Measurements from ENCODE around the gene KIAA0825.
"Not testable (repeated sequence)": the region's sequence is repeated elsewhere in the genome, so short reads cannot be mapped to it uniquely, and the experiment has no call there.

KIAA0825 gene

DNA sequence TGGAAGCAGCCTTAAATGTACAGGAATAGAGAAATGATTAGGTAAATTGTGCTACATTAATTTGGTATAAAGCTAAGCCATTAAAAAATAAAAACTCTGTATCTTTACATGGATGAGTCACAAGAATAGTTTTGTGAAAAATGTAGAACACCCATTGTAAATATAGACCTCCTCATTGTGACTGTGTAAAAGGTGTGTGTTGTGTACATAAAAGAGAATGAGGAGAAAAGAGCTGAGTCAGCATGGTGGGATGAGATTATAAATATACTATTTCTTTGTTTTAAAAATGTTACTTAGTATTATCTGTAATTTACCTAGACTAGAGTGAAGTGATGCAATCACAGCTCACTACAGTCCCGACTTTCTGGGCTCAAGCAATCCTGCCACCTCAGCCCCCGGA lies 250.5 kb downstream of the KIAA0825 start:
- DNase-seq (ENCODE audit: low read depth in 2 of 2), result no peak

DNA sequence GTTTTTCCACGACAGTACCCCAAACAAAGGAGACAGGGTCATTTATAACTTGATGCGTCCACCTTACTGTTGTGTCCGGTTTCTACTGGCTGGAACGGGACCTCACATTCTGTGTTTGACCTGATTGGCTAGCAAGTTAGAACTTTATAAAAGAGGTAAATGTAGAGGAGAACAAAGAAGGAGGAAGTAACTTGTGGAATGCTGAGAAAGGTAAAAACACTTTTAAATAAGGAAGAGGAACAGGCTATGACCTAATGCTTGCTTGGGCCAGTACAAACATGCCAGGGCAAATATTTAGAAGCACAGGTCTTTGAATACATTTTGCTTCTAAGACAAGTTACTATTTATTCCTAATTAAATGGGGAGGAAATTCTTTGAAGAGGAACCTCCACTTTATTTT lies 251.6 kb downstream of the KIAA0825 start:
- DNase-seq (ENCODE audit: low read depth in 2 of 2), result no peak

DNA sequence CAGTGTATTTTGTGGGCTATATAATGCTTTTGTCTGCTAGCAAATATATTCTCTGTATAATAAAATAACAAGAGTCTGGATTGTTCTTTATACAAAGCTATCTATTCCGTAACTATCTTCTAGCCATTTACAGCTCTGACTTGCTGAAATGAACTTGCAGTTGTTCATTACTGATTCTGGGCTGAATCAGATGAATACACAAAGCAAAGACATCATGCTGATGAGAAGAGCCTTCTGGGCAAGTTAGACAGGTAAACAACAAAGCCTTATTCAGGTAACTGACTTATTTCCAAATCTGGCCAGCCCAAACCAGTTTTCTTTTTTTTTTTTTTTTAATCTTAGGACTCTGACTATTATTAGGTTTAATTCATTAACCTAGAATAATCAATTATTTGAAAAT lies 255.5 kb downstream of the KIAA0825 start:
- DNase-seq (ENCODE audit: low read depth in 2 of 2), result no peak

DNA sequence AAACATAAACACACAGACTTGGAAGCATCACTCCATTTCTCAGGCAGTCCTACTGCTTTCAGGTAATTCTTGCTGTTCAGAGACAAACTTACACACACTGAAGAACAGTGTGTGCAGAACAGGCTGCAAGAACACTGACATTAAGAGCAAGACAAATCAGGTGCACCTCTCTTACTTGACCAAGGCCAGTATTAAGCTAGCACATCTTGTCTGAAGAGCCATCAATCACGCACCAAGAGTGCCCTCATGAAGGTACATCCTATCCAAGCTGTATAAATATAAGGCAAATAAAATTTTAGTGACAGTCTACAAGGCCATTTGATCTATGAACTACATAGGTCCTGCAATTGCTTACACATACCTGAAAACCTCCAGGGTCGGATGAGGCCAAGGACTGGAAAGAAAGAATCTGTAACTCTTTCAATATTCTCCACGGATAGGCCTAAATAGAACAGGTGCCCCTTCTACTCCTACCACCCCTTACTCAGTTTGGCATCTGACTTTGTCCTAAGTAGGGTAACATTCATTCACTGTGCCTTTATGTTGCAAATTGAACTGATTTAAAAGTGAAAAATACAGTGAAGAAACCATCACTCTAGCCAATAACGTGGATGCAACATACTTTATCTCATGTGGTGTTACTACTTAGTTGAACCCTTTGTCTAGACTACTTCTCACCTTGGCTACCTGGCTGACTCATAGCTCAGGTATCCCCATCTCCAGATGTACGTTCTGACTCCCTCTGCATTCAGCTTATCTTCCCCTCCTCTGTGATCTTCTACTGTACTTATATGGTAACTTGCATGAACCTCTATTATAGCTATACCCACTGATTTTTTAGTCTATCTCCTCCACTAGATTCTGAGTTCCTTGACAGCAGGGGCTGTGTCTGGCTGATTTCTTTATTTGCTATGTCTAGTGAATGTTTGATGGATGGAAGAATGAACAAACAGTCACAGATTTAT lies 256.3 kb downstream of the KIAA0825 start:
- DNase-seq (ENCODE audit: low read depth in 2 of 2), result no peak

DNA sequence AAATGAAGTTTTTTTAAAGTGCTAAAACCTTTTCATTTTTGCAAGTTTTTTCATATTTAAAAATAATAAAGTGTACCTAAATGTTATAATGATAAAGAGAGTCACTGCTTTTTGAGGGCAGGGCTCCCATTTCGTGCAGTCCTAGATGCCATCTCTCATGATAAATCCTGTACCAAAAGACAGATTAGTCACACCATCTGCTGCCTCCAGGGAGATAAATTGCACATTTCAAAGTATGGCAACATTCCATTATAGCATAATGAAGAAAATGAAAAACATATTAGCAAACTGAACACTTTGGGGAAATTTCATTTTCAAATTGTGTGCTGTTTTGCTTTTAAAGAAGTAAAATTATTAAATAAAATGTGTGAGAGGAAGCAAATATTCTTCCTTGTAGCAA lies 257.2 kb downstream of the KIAA0825 start:
- DNase-seq (ENCODE audit: low read depth in 2 of 2), result no peak

DNA sequence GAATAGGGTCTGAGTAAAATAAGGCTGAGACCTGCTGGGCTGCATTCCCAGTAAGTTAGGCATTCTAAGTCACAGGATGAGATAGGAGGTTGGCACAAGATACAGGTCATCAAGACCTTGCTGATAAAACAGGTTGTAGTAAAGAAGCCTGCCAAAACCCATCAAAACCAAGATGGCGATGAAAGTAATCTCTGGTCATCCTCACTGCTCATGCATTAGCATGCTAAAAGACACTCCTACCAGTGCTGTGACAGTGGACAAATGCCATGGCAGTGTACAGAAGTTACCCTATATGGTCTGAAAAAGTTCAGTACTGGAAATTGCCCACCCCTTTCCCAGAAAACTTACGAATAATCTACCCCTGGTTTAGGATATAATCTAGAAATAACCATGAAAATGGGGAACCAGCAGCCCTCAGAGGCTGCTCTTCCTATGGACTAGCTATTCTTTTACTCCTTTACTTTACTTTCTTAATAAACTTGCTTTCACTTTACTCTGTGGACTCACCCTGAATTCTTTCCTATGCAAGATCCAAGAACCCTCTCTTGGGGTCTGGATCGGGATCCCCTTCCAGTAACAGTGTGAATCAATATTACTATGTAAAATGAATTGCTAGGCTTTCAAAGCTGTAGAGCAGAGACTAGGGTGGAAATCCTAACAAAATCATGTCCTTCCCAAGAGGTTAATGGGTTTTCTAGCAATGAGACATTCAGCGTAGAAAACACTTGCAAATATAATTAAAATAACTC lies 257.8 kb downstream of the KIAA0825 start:
- no peak for DNase-seq (ENCODE audit: low read depth in 2 of 2)

DNA sequence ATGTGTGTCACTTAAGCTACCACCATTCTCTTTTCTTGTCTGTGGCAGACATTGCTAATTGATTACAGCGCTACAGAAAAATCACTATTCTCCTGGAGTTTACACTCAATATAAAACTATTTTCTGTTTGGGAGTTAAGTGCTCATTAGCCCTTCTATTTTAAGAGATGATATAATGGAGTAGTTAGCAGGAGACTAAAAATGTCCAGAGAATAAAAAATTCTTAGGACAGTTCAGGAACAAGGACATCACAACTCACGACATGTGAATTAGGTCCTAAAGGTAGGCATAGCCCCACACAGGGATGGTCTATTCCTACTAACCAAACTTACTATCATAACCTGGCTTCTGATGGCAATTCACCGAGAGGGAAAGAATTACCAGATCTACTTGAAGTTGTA lies 258.5 kb downstream of the KIAA0825 start:
- no peak for DNase-seq (ENCODE audit: low read depth in 2 of 2)

DNA sequence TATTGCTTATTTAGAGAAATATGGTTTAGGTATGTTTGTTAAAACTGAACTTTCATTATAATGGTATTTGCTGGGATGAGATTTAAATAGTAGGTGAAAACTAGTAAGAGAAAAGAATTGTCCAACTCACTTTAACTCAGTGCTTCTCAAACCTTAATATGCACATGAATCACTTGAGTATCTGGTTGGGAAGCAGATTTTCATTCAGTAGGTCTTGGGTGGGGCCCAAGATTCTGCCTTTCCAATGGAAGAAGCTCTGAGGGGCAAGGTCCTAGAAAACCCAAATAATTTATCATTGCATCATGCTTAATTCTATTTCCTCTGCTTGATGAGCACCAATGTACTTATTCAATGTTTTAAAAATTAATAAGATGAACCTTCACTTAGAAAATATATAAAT lies 262.6 kb downstream of the KIAA0825 start:
- no peak for DNase-seq (ENCODE audit: low read depth in 2 of 2)

DNA sequence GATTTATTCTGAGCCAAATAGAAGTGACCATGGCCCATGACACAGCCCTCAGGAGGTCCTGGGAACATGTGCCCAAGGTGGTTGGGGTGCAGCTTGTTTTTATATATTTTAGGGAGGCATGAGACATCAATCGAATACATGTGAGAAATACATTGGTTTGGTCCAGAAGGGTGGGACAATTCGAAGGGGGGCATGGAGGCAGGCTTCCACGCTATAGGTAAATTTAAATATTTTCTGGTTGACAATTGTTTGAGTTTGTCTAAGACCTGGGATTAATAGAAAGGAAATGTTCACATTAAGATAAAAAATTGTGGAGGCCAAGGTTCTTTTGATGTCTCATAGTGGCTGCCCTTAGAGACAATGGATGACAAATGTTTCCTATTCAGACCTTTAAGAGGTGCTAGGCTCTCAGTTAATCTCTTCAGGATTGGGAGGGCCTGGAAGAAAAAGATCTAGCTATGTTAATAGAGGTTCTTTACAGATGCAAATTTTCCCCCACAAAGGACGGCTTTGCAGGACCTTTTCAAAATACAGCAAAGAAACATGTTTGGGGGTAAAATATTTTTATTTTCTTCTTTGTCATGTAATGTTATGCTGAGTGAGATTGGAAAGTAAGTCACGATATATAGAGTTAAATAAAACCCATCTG lies 263.4 kb downstream of the KIAA0825 start:
- not testable (repeated sequence) for DNase-seq (ENCODE audit: low read depth in 2 of 2)

DNA sequence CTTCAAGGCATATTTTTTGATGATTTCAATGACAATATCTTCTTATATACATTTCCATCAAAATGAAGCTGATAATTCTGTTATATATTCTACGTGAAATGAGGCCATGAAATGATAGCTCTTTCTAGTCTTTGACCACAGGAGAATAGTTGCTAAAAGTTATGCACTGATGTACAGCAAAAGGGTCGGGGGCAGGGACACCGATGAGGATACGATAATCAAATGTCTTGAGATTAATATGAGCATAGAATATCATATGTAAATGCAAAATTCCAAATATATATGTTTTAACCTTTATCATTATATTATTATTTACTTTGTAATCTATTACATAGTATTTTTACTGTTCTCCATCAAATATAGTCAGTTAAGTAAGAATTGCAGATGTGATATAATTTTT lies 264.8 kb downstream of the KIAA0825 start:
- DNase-seq (ENCODE audit: low read depth in 2 of 2), result no peak

DNA sequence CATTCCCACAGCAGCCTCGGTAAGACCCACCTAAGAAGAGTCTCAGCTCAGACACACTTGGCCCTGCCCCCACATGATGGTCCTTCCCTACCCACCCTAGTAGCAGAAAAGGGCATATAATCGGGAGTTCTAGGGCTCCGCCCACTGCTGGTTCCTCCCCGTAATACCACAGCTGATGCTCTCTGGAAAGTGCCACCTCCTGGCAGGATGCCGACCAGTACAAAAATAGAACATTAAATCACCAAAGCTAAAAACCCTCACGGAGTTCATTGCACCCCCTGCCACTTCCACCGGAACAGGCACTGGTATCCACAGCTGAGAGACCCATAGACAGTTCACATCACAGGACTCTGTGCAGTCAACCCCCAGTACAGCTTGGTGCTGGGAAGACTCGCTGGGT lies 271.3 kb downstream of the KIAA0825 start:
- DNase-seq (ENCODE audit: low read depth in 2 of 2), result no peak

DNA sequence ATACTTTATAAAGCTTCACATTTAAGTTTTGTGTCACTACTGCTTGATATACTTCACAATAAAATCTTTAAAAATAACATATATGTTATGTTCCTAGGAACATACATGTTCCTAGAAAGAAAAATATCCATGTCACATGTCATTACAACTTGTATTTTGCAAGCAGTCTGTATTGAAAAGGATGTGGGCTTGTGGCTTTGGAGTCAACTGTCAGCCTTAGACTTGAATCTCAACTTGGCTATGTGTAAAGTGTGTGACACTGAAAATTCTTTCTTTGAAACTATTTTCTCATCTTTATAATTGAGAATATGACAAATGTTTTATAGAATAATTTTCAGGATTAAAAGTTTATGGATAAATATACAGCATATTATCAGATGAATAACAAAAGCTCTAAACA lies 273.1 kb downstream of the KIAA0825 start:
- no peak for DNase-seq (ENCODE audit: low read depth in 2 of 2)

DNA sequence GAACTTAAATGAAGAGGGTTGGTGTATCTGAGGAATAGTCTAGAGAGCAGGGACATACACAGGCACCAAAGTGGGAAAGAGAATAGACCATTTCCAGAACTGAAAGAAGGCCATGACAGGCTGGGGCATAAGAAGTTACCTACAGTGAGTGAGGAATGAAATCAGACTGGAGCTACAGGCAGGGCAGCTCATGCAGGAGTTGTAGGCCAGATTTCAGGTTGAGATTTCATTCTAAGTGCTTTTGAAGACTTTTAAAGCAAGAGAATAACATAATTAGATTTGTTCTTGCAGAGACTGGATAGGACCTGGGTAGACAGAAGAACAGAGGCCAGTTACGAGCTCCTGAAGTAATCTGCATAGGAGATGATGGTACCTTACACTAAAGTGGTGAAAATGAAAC lies 280.8 kb downstream of the KIAA0825 start:
- DNase-seq (ENCODE audit: low read depth in 2 of 2), result no peak

DNA sequence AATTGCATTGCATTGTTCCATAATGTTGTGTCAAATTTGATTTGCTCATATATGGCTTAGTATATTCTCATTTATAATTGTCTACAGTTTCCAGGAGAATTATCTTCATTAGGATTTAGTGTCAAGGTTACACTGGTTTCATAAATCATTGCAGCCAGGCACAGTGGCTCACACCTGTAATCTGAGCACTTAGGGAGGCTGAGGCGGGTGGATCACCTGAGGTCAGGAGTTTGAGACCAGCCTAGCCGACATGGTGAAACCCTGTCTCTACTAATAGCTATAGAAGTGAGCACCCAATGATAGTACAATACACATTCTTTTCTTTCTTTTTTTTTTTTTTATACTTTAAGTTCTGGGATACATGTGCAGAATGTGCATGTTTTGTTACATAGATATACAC lies 282.5 kb downstream of the KIAA0825 start:
- DNase-seq (ENCODE audit: low read depth in 2 of 2), result no peak

DNA sequence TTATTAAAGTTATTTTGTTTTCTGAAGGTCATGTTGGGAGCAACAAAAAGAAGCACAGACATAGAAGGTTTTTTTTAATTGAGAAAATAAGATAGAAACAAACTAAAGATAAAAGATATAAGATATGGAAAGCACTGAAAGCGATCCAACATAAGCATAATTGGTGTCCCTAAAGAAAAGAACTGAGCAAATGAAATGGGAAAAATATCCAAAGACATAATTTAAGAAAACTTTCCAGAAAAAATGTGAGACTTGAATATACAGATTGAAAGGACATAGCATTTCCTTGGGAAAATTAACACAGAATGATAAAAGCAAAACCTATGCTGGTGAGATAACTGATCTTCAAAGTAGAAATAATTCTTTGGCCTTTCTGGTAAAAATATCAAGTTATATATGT lies 289.3 kb downstream of the KIAA0825 start:
- DNase-seq (ENCODE audit: low read depth in 2 of 2), result no peak

DNA sequence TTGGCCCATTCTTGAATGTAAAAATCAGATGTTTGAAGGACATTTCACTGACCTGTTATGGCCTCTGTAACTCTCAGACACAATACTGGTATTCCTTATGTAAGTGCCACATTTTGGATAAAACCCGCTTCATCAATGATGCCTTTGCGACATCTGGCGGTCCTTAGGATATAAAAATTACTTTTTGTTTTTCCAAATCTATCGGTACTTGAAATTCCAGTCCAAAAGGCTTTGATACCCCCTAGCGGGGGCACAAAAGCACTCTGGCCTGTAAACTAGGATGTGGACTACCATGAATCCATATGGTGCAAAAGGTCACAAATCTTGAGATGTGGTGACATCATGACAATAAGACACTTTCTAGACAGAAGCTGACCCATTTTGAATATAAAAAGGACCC lies 291.8 kb downstream of the KIAA0825 start:
- DNase-seq (ENCODE audit: low read depth in 2 of 2), result no peak

DNA sequence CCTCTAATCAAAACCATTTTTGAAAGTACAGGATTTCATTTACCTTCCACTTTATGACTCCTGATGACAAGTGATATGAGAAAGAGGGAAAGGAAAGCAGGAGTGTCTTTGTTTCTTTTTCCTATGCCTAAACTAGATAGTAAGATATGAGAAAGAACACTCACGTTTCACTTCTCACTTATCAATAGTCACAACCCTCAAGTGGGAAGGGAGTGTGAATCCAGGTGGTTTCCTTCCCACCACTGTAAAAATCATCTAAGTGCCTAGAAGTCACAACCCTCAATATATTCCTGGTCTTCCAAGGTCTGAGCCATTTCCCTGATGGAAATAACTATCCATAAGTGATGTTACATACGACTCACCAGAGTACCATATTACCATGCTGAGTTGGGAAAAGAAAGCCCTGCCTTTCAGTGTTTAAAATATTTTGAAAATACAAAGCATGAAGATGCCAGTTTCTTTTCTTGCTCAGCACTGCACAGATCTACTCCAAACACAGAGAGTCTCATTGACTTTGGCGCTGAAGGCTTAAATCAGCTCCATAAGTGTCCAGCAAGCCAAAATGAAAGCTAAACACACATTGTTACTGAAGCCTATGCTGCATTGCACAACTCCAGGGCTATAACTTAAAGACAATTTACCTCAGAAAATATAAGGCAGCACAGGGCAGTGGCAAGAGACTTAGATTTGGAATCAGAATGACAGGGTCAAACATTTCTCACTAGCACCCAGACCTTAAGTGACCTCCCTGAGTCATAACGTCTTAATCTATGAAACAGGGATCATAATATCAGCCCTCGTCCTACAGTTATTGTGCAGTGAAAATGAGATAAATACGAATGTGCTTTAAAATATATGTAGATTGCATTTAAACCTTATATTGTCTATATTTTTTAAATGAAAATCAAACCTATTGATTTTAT lies 301.2 kb downstream of the KIAA0825 start:
- no peak for DNase-seq (ENCODE audit: low read depth in 2 of 2)

DNA sequence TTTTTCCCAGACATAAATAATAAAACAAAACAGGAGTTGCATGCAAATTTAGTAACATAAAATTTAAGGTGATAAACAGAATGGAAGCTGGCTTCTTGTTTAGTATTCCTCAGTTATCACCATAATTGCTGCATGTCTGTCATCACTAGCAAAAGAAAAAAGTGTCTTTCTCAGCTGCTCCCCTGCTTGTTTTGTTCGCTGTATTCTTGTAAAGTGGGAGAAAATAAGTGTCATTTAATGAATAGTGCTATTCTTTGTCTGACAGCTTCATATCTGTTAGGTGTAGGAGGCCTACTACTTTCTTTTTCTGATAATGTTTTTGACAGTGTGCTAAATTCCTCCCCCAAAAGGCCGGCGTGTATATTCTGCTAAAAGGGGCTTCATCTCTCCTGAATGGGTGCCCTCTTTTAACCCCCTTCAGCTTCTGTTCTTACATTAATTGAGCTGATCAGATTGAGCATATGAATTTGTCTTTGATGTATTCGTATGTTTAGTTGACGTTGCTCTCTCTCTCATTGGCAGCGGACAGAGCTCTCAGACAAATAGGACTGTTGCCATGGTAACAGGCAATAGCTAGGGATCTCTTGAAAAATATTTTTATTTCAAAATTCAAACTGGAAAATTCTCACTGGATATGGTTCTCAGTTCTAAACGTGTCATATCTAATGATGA lies 303.8 kb downstream of the KIAA0825 start:
- no peak for DNase-seq (ENCODE audit: low read depth in 2 of 2)

DNA sequence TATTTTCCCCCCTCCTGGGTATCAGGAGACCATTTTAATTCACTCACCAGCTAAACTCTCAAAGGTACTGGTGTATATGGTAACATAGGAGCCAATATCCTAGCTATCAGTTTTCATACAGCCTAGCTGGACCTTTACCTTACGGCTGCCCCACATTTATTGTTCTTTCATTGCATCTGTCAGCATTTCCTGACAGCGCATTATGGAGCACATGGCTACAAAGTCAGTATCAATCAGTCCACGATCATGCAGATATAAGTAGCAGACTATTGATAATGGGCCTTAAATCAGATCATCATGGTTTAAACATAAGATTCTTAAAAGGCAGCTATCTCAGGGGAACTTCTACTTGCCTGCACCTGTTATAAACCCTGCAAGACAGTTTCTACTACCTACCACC lies 304.7 kb downstream of the KIAA0825 start:
- DNase-seq (ENCODE audit: low read depth in 2 of 2), result no peak

DNA sequence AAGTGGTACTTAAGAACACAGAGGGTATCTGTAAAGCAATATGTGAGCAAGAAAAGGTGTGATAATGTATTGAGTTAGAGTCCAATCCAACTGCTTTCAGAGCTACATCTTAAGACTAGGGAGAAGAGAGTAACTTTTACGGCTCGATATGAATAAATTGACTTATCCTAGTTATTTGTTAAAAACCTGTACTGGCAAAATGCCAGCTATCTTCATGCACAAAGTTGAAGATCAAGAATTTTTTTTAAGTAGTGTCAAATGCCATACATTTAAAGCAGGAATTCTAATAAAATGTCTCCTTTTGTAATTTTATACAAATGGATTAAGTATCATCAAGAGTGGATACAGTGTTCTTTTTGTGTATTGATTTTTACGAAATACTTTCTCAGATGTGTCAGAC lies 305.2 kb downstream of the KIAA0825 start:
- DNase-seq (ENCODE audit: low read depth in 2 of 2), result no peak

DNA sequence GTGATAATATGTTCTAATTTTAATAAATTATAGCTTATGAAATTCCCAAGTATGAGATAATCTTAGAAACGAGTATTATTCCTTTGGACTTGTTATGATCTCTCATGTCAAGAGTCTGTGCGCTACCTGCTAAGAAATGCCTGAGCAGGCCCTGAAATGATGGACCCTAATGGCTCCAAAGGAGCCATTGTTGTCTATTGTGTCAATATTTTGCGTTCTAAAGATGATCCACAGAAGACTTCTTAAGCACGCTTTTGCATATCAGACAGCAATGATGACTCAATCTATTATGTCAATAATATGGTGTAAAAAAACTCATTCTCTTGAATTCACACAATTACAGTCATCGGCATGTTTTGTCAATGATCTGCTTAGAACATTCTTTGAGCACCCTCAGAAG lies 306.1 kb downstream of the KIAA0825 start:
- DNase-seq (ENCODE audit: low read depth in 2 of 2), result no peak
